DMS 273 (cell line): ENCODE data around the gene MYO9B.
"Not testable (repeated sequence)": the region's sequence is repeated elsewhere in the genome, so short reads cannot be mapped to it uniquely, and the experiment has no call there.

Experiments
- DNase-seq: peaks from one replicate; lab custom pipeline; 2025; ENCODE audit not compliant: unreplicated experiment; lab: John Stamatoyannopoulos, UW

Gene MYO9B

DNA sequence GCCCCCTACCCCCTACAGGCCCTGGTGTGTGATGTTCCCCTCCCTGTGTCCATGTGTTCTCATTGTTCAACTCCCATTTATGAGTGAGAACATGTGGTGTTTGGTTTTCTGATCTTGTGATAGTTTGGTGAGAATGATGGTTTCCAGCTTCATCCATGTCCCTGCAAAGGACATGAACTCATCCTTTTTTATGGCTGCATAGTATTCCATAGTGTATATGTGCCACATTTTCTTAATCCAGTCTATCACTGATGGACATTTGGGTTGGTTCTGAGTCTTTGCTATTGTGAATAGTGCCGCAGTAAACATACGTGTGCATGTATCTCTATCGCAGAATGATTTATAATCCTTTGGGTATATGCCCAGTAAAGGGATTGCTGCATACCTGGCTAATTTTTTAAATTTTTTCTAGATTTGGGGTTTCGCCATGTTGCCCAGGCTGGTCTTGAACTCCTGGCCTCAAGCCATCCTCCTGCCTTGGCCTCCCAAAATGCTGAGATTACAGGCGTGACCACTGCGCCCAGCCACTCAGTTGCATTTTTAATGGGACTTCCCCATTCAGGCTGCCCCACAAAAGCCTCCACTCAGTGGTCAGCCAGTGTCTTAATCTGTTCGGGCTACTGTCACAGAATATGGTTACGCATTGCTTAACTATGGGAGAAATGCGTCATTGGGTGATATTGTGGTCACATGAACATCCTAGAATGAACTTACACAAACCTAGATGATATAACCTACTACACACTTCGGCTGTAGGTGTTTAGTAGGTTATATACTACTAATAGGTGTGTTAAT is 62.7 kb downstream of the MYO9B start:
- DNase-seq: not testable (repeated sequence)

GRCh38 chr19:17138937-17139598 is 63.5 kb downstream of the MYO9B start:
- DNase-seq: no peak

GRCh38 chr19:17144771-17145170 is 69.2 kb downstream of the MYO9B start:
- not testable (repeated sequence) for DNase-seq

DNA sequence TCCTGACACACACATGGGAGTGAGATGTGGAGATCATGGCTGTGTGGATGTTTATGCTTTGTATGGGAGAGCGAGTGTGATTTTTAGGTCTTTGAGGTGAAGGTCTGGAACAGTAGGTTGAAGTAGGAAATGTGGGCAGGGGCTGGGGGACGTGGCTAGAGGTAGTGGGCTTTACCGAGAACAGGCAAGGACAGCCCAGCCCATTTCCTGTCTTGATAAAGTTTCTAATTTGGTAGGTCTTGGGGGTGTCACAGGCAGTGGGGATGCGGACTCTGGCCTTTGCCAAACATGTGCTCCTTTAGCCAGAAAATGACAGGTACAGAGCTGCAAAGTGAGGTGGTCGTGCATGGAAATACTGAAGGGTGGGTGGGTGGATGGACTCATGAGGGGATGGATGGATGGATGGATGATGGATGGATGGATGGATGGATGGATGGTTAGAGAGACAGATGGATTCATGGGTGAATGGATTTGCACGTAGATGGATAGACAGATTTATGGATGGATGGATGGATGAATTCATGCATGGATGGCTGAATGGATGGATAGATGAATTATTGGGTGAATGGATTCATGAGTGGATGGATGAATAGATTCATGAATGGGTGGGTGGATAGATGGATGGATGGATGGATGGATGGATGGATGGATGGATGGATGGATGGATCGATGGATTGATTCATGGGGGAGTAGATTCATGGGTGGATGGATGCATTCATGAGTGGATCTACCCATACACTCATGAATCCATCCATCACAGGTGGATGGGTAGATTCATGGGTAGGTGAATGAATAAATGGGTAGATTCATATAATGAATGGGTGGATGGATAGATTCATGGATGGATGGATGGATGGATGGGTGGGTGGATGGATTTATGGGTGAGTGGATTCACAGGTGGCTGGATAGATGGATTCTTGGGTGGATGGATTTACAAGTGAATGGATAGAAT is 70.2 kb downstream of the MYO9B start:
- DNase-seq: no peak

DNA sequence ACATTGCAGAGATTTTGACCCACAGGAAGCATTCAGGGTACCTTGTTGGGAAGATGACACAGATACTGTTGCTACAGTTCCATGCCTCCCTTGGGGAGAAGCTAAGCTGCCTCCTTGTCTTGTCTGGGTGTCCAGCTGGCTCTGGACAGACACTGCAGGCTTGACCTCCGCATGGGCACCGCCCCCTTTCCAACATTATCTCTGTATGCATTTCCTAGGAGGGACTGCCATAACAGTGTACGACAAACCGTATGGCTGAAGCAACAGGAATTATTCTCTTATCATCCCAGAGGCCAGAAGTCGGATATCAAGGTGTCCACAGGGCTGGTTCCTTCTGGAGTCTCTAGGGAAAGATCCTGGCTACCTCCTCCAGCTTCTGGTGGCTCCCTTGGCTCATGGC is 72.6 kb downstream of the MYO9B start:
- no peak for DNase-seq

DNA sequence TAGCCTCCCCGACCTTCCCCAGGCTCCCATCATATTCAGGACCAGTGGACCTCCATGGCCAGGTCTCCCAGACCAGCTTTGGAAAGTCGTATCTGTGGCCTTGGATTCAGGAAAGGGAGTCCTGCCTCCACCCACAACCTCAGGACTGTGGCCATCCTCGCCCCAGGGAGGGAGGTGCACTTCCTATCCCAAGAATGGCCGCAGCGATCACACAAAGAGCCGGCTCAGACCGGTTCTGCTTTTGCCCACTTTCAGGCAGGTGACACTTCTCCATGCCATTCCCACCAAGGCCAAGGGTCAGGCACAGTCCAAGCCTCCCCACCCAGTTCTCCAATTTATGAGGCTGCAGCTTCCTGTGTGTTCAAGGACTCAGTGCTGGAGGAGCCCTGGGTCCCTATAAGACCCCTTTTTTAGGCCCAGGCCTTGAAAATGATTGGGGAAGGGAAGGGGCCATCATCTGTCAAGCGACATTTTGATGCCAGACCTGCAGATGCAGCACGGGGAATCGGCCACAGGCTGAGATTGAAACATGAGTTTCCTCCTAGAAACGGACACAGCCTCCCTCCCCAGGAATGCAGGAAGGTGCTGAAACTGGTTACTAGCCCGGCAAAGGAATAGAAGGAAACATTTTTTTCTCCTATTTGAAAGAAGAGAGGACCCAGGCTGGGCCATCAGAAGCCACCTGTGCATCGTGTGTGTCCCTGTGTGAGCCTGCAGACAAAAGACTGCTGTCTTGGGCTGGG is 74.0 kb downstream of the MYO9B start:
- DNase-seq: no peak

DNA sequence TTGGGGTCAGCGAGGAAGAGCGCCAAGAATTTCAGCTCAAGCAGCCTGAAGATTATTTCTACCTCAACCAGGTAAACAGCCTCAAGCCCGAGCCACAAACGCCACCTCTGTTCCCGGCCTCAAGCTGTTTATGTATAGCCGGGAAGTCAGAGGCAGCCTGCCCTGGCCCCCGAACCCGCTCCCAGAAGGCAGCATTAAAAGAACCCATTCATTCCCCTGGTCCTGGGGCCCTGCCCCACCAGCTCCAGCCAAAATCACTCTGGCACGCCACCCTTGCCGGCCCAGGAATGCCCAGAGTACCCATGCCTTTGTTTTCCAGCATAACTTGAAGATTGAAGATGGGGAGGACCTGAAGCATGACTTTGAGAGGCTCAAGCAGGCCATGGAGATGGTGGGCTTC is 78.4 kb downstream of the MYO9B start:
- DNase-seq: no peak

DNA sequence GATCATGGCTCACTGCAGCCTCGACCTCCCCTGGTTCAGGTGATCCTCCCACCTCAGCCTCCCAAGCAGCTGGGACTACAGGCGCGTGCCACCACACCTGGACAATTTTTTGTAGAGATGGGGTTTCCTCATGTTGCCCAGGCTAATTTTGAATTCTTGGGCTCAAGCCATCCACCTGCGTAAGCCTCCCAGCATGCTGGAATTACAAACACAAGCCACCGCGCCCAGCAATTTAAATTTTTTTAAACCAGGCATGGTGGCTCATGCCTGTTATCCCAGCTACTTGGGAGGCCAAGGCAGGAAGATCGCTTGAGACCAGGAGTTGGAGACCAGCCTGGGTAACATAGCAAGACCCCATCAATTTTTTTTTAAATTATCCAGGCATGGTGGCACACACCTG is 79.7 kb downstream of the MYO9B start:
- no peak for DNase-seq

DNA sequence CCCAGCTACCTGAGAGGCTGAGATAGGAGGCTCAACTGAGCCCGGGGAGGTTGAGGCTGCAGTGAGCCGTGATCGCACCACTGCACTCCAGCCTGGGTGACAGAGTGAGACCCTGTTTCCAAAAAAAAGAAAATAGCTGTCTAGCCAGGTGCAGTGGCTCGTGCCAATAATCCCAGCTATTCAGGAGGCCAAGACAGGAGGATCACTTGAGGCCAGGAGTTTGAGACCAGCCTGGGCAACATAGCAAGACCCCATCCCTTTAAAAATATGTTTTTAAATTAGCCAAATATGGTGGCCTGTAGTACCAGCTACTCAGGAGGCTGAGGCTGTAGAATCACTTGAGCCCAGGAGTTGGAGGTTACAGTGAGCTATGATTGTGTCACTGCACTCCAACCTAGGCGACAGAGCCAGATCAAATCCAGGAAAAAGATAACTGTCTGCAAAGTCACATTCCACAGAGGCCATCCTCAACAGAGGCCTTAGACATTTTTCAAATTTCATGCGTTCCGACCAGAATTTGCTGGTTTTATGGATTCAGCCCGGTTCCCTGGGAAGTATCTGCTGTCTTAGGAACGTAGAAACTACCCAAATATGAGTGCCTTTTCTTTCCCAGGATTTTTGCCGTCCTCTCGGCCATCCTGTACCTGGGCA is 80.8 kb downstream of the MYO9B start:
- DNase-seq: no peak

DNA sequence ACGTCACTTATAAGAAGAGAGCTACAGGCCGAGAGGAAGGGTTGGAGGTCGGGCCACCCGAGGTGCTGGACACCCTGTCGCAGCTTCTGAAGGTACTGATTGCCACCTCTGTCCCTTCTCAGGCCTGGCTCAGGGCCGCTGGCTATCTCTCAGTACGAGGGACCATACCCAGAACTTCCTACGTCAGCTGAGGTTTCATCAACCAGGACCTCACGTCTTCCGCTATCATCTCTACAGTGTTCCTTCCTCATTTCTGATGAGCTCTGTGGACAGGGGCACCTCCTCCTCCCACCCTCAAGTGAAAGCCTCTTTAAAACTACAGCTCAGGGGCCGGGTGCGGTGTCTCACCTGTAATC is 81.3 kb downstream of the MYO9B start:
- DNase-seq: no peak

- no peak for DNase-seq
Observed at GRCh38 chr19:17158584-17158983, 83.0 kb downstream of the MYO9B start.

DNA sequence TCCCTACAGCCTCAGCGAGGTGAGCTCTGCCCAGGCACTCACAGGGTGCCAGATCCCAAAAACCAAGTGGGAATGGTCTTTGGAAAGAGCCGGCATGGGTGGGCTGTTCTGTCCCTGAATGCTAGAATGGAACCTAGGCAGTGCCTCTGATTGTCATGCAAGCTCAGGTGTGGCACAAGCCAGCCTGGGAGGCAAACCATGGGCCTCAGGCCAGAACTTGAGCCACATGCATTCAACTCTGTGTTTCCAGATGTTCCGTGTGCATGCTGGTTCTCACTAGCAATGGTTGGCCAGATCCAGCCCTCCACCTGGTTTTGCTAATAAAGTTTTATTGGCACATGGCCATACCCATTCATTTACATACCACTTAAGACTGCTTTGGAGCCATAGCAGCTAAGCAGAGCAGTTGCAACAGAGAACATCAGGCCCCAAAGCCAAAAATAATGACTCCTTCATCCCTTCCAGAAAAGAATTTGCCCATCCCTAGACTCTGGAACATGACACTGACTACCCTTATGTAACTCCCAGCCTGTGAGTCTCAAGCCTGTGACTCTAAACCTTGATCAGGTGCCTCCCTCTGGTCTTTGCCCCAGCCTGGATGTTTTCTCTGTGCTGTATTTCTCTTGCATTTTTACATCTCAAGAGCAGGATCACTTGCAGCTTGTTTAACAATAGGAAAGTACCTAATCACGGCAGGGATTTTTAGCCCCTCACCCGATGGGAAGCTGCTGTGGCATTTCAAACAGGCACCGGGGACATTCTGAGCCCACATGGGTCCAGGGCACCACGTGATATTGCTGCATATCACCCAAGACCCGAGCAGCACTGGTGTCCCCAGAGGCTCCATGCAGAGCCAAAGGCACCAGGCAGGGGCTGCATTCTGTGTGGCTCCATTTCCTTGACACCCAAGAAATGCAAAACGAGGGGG is 84.2 kb downstream of the MYO9B start:
- peak; percentile 27 for DNase-seq

DNA sequence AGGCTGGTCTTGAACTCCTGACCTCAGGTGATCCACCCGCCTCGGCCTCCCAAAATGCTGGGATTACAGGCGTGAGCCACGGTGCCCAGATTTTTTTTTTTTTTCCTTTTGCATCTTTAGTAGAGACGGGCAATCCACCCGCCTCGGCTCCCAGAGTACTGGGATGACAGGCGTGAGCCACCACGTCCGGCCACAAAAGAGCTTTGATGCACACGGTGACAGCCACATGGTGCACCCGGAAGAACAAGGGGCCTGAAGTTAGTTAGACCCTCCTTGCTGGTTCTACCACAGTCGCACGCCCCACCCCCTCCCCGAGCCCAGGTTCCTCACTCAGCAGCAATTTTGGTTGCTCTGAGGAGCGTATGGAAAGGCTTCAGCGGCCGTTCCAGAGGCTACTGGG is 85.3 kb downstream of the MYO9B start:
- no peak for DNase-seq

- not testable (repeated sequence) for DNase-seq
Observed at GRCh38 chr19:17162131-17162530, 86.6 kb downstream of the MYO9B start.

- no peak for DNase-seq
Observed at GRCh38 chr19:17162580-17162979, 87.0 kb downstream of the MYO9B start.

GRCh38 chr19:17163652-17164051 is 88.1 kb downstream of the MYO9B start:
- DNase-seq: no peak

DNA sequence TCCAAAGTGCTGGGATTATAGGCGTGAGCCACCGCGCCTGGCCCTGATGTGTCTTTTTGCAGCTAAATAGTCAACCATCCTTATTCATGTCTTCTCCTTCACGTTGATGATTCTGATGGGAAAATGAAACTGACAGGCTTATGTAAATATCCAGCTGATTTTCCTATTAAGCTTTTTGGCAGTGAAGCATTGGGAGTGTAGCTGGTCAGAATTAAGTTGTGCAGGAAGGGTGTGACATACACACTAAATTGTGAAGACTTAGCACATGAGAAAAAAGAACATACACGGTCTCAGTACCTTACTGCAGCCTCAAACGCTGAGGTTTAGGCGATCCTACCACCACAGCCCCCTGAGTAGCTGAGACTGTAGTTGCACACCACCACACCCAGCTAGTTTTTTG is 89.1 kb downstream of the MYO9B start:
- no peak for DNase-seq

GRCh38 chr19:17165715-17166114 is 90.1 kb downstream of the MYO9B start:
- DNase-seq: no peak

GRCh38 chr19:17170538-17171297 is 95.1 kb downstream of the MYO9B start:
- no peak for DNase-seq
